ENCODE data around the gene OLFML3.
"Not testable (repeated sequence)": the region's sequence is repeated elsewhere in the genome, so short reads cannot be mapped to it uniquely, and the experiment has no call there.

The OLFML3 gene

GRCh38 chr1:113991467-113991997 is 12.3 kb downstream of the OLFML3 start:
- DNase-seq (ENCODE audit: low read depth) = no peak

GRCh38 chr1:113993072-113993471 is 13.8 kb downstream of the OLFML3 start:
- DNase-seq (ENCODE audit: low read depth) = no peak

GRCh38 chr1:113993766-113994165 is 14.5 kb downstream of the OLFML3 start:
- no peak for DNase-seq (ENCODE audit: low read depth)

- no peak for DNase-seq (ENCODE audit: low read depth)
These were observed 16.1 kb downstream of the OLFML3 start for GRCh38 chr1:113995382-113995781.

- DNase-seq (ENCODE audit: low read depth) = no peak
These were observed 19.1 kb downstream of the OLFML3 start for GRCh38 chr1:113998361-113998760.

- DNase-seq (ENCODE audit: low read depth) = no peak
These were observed 20.0 kb downstream of the OLFML3 start for GRCh38 chr1:113999233-113999632.

- DNase-seq (ENCODE audit: low read depth) = no peak
These were observed 20.5 kb downstream of the OLFML3 start for GRCh38 chr1:113999799-114000198.

GRCh38 chr1:114000406-114000805 is 21.1 kb downstream of the OLFML3 start:
- DNase-seq (ENCODE audit: low read depth) = no peak

- no peak for DNase-seq (ENCODE audit: low read depth)
These were observed 23.4 kb downstream of the OLFML3 start for GRCh38 chr1:114002492-114003239.

GRCh38 chr1:114003431-114003830 is 24.2 kb downstream of the OLFML3 start:
- DNase-seq (ENCODE audit: low read depth) = no peak

- DNase-seq (ENCODE audit: low read depth) = not testable (repeated sequence)
These were observed 27.6 kb downstream of the OLFML3 start for GRCh38 chr1:114006825-114007224.

GRCh38 chr1:114008480-114008941 is 29.2 kb downstream of the OLFML3 start:
- no peak for DNase-seq (ENCODE audit: low read depth)

- no peak for DNase-seq (ENCODE audit: low read depth)
These were observed 29.7 kb downstream of the OLFML3 start for GRCh38 chr1:114008993-114009392.

GRCh38 chr1:114009393-114009792 is 30.1 kb downstream of the OLFML3 start:
- DNase-seq (ENCODE audit: low read depth) = no peak

GRCh38 chr1:114010433-114011184 is 31.3 kb downstream of the OLFML3 start:
- DNase-seq (ENCODE audit: low read depth) = no peak

- DNase-seq (ENCODE audit: low read depth) = no peak
These were observed 32.5 kb downstream of the OLFML3 start for GRCh38 chr1:114011796-114012195.

GRCh38 chr1:114015075-114015474 is 35.8 kb downstream of the OLFML3 start:
- DNase-seq (ENCODE audit: low read depth) = no peak

GRCh38 chr1:114019724-114020123 is 40.5 kb downstream of the OLFML3 start:
- not testable (repeated sequence) for DNase-seq (ENCODE audit: low read depth)

GRCh38 chr1:114021665-114022099 is 42.4 kb downstream of the OLFML3 start:
- no peak for DNase-seq (ENCODE audit: low read depth)

GRCh38 chr1:114022877-114023276 is 43.6 kb downstream of the OLFML3 start:
- no peak for DNase-seq (ENCODE audit: low read depth)

- DNase-seq (ENCODE audit: low read depth) = no peak
These were observed 44.1 kb downstream of the OLFML3 start for GRCh38 chr1:114023377-114023776.

GRCh38 chr1:114024049-114024448 is 44.8 kb downstream of the OLFML3 start:
- no peak for DNase-seq (ENCODE audit: low read depth)
